Measurements from ENCODE around the gene CCT8. TPM values are rescaled to one million over a fixed set of nuclear protein-coding genes. Genes with fewer than 3 reads are reported as not detected.

The CCT8 gene
- 162 to 211 TPM (median 180 TPM) in 5 replicates for total RNA-seq (2022; extraction: Qiagen RNA extraction; ENCODE audit: low read depth)

GRCh38 chr21:29073222-29074006 is at the start of gene CCT8:
TSS of gene CCT8 (minus strand) at chr21:29073648. CDS start at chr21:29073590, 58 bp downstream.

GRCh38 chr21:29024474-29025327 is 48.7 kb downstream of the CCT8 start, which contains the start of gene USP16:
TSS of gene USP16 (plus strand) at chr21:29024668. CDS start at chr21:29027914, 3,246 bp downstream.

Other genes starting within 250 kb of the CCT8 start
- 2.3 to 7.0 TPM (median 6.8 TPM) in 5 replicates for gene LTN1, start 80.8 kb downstream of the CCT8 start, total RNA-seq (2022; extraction: Qiagen RNA extraction; ENCODE audit: low read depth)
- gene RWDD2B, start 54.3 kb downstream of the CCT8 start, total RNA-seq (2022; extraction: Qiagen RNA extraction; ENCODE audit: low read depth): 9.9 to 11.4 TPM (median 11.0 TPM) in 5 replicates
- gene USP16, start 49.0 kb downstream of the CCT8 start, total RNA-seq (2022; extraction: Qiagen RNA extraction; ENCODE audit: low read depth): 14.2 to 29.3 TPM (median 22.6 TPM) in 5 replicates
- gene MAP3K7CL, start 57.0 kb upstream of the CCT8 start, total RNA-seq (2022; extraction: Qiagen RNA extraction; ENCODE audit: low read depth): 1.5 to 2.7 TPM (median 1.9 TPM) in 5 replicates
- 3.3 to 7.8 TPM (median 7.8 TPM) in 5 replicates for gene BACH1, start 225.3 kb upstream of the CCT8 start, total RNA-seq (2022; extraction: Qiagen RNA extraction; ENCODE audit: low read depth)